ENCODE data around the gene GIGYF2. TPM values are rescaled to one million over a fixed set of nuclear protein-coding genes. Genes with fewer than 3 reads are reported as not detected.

GIGYF2 gene
- total RNA-seq, 1 experiment from 2014 or later = 55.3 TPM

DNA sequence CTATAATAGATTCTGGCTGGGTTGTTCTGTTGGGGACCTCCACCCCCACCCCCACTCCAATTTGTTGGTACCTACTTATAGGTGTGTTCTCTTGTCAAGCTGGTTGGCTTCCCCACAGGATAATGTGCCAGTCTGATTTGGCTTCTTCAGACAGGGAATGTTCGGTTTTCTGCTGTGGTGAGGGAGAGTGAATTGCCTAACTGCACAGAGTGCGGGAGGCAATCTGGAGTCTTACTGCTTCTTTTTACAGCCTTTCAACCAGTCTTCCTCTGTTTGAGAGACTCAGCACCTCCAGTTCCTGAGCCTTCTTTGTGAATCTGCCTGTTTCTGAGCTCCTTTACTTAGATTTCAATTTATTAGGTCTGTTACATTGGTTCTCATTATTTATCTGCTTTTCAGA, 145.6 kb downstream of the GIGYF2 start:
- Histone ChIP-seq H3K23ac (ENCODE audit: insufficient read length, low read depth, low read length) (no peak overlapping the region), H3K9ac (ENCODE audit: extremely low read depth, insufficient read length, low read length) (no peak overlapping the region), H3K18ac (ENCODE audit: insufficient read length, low read depth, low read length) (no peak overlapping the region), H2BK12ac (ENCODE audit: insufficient read length, low read depth, low read length) (no peak overlapping the region), H3K23me2 (ENCODE audit: insufficient read length, low read depth, low read length, poor library complexity, severe bottlenecking) (no peaks in the 10 kb centered on the region), H3K4ac (ENCODE audit: low read depth, low read length) (no peak overlapping the region), H3K27ac (ENCODE audit: insufficient read length, low read depth, low read length) (no peak overlapping the region), H4K20me1 (ENCODE audit: control insufficient read depth, insufficient read depth, insufficient read length) (no peaks in the 10 kb centered on the region), H3K4me2 (ENCODE audit: insufficient read depth, insufficient read length, low read length) (no peak overlapping the region), H3K79me2 (ENCODE audit: insufficient read depth, low read length) (no peaks in the 10 kb centered on the region), H3K27me3 (ENCODE audit: insufficient read depth, low read length) (no peaks in the 10 kb centered on the region), H3K4me1 (ENCODE audit: insufficient read depth, low read length) (no peaks in the 10 kb centered on the region; the same call in 1 of the 2 replicates), H2AK5ac (ENCODE audit: insufficient read length, low read length) (no peak overlapping the region), H2AFZ (ENCODE audit: low read length) (no peak overlapping the region), H3K79me1 (ENCODE audit: insufficient read depth, low read depth, low read length, poor library complexity, severe bottlenecking) (no peaks in the 10 kb centered on the region), H2BK15ac (ENCODE audit: low read depth, low read length) (no peak overlapping the region), H3K9me3 (ENCODE audit: control insufficient read depth, low read depth, low read length) (no peaks in the 10 kb centered on the region), H3T11ph (ENCODE audit: low read length) (no peak overlapping the region), H3K56ac (ENCODE audit: insufficient read length, low read depth, low read length) (no peak overlapping the region), H2BK20ac (ENCODE audit: low read depth, low read length, poor library complexity, severe bottlenecking) (no peak overlapping the region), H2BK120ac (ENCODE audit: low read depth, low read length, poor library complexity, severe bottlenecking) (no peak overlapping the region), H4K8ac (replicated peaks; ENCODE audit: insufficient read length, low read depth, low read length) (no peak overlapping the region), H4K5ac (ENCODE audit: insufficient read length, low read depth, low read length) (no peak overlapping the region), H3K14ac (ENCODE audit: insufficient read depth, low read length) (no peak overlapping the region), H4K91ac (ENCODE audit: insufficient read length, low read depth, low read length) (no peak overlapping the region), H2BK5ac (ENCODE audit: insufficient read length, low read length) (no peak overlapping the region)
- no peak for DNase-seq
- TF ChIP-seq, protein P1, sequence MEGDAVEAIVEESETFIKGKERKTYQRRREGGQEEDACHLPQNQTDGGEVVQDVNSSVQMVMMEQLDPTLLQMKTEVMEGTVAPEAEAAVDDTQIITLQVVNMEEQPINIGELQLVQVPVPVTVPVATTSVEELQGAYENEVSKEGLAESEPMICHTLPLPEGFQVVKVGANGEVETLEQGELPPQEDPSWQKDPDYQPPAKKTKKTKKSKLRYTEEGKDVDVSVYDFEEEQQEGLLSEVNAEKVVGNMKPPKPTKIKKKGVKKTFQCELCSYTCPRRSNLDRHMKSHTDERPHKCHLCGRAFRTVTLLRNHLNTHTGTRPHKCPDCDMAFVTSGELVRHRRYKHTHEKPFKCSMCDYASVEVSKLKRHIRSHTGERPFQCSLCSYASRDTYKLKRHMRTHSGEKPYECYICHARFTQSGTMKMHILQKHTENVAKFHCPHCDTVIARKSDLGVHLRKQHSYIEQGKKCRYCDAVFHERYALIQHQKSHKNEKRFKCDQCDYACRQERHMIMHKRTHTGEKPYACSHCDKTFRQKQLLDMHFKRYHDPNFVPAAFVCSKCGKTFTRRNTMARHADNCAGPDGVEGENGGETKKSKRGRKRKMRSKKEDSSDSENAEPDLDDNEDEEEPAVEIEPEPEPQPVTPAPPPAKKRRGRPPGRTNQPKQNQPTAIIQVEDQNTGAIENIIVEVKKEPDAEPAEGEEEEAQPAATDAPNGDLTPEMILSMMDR (conservative IDR thresholded peaks at IDR 0.05) = no peak
- Mint-ChIP-seq H3K27me3 (ENCODE audit: low read depth) (no peaks in the 10 kb centered on the region), H3K36me3 (ENCODE audit: insufficient read depth in 1 of 3, low read depth in 3 of 3) (peaks cover 14 to 73% (median 61%) of the 10 kb centered on the region in 3 experiments; a peak in 6 of 7 replicates), H3K4me3 (no peak overlapping the region), H3K27ac (peak overlapping the region in 1 of 3 experiments; percentile 22; a peak in 2 of 7 replicates), H3K4me1 (peaks cover 4 to 7% of the 10 kb centered on the region in 2 experiments; a peak in 2 of 4 replicates), H3K9me3 (no peaks in the 10 kb centered on the region)
- no CpG with 5 or more reads among the region's 2 CpGs for WGBS (ENCODE audit: extremely low coverage, insufficient read length, low lambda C conversion rate)

Measured in H9 (cell line).